ENCODE measurements around the gene GDPGP1. TPM values are rescaled to one million over a fixed set of nuclear protein-coding genes. Genes with fewer than 3 reads are reported as not detected.
A peak's percentile ranks its signal among the peaks of the same experiment; 100 is the strongest.

Gene GDPGP1
- total and polyA plus RNA-seq, 9 of the 15 experiments (the other 6 are each of a cell fraction or from before 2014, with no cell fraction given), result 0.78 to 6.1 (median 2.8) TPM

DNA sequence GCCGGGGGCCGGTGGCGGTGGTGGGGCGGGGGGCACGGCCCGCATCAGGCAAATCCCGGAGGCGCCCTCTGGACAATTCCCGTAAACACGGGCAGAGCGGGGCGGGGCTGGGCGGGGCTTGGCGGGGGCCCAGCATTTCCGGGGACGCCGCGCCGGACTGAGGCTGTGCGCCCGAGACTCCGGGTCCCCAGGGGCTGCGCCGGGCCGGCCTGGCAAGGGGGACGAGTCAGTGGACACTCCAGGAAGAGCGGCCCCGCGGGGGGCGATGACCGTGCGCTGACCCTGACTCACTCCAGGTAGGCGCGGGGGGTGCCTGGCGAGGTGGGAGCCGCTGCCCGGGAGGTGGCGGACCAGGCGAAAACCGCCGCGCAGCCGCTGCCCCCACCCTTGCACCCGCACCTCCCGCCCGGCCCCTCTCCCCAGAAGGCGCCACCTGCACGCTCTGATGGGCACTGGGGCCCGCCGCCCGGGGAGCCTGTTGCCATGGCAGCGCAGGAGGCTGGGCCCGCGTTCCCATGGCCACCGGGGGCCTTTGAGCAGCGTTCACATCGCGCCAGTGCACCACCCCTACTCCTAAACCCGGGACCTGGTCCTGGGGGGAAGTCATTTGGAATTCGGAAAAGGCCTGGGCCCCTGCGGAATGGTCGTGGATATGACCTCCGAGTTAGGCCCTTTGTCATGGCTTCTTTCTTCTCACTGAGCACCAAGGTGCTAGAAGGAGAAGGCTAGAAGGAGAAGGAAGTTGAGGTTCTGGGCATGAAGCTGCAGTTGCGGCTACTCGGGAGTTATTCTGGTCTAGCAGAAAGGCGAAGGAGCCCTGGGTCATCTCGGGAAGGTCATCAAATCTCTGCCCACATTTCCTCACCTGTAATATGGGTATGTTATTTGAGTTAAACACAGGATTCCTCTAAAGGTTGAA lies 49.0 kb upstream of the GDPGP1 start:
- CTCF ChIA-PET (ENCODE audit: low intra/inter-chr PET ratio), result no interaction called here
- TF ChIP-seq KLF10 (CRISPR knock-in tag; IDR thresholded peaks at IDR 0.05) (no peak), YY1 (IDR thresholded peaks at IDR 0.05; ENCODE audit: borderline replicate concordance in 1 of 3, control insufficient read depth in 1 of 3, extremely low read depth in 1 of 3, insufficient read depth in 3 of 3, insufficient read length in 1 of 3, insufficient replicate concordance in 2 of 3, low read depth in 1 of 3, low read length in 2 of 3) (peak in 1 of 3 experiments; percentile 13), HNRNPL (IDR thresholded peaks at IDR 0.05; ENCODE audit: low read depth, low read length) (0 out of 2 replicates have a peak, but pooled peaks have one; percentile 56), KDM1A (IDR thresholded peaks at IDR 0.05) (peak in 1 of 2 experiments; percentile 58; a peak in 2 of 4 replicates), PHF8 (IDR thresholded peaks at IDR 0.05; ENCODE audit: borderline replicate concordance, low read length) (peak; percentile 60; the same call in 1 of the 2 replicates), ZBTB7A (IDR thresholded peaks at IDR 0.05; ENCODE audit: borderline replicate concordance, control insufficient read depth, low read depth, low read length) (peak; percentile 70), SMAD4 (CRISPR knock-in tag; conservative IDR thresholded peaks at IDR 0.05) (peak; percentile 12; the same call in 1 of the 2 replicates), NEUROD1 (IDR thresholded peaks at IDR 0.05; ENCODE audit: borderline replicate concordance, low read depth, low read length, partially characterized antibody) (peak; percentile 82), RFX1 (IDR thresholded peaks at IDR 0.05) (peak; percentile 97), HNRNPK (IDR thresholded peaks at IDR 0.05; ENCODE audit: low read depth, low read length, poor library complexity, severe bottlenecking) (no peak), TAF1 (IDR thresholded peaks at IDR 0.05; ENCODE audit: control insufficient read depth, extremely low read depth, insufficient read depth, low read length, severe bottlenecking) (peak; percentile 26), BMI1 (IDR thresholded peaks at IDR 0.05; ENCODE audit: low read length) (peak; percentile 87), EGR1 (conservative IDR thresholded peaks at IDR 0.05) (no peak), ZNF263 (CRISPR knock-in tag; IDR thresholded peaks at IDR 0.05; ENCODE audit: borderline replicate concordance) (peak; percentile 63; the same call in 1 of the 2 replicates), POLR2B (IDR thresholded peaks at IDR 0.05; ENCODE audit: low read depth, partially characterized antibody) (peak; percentile 23), SMAD1 (IDR thresholded peaks at IDR 0.05; ENCODE audit: low read depth, low read length, partially characterized antibody) (peak; percentile 3)
- TF ChIP-seq, protein P1, sequence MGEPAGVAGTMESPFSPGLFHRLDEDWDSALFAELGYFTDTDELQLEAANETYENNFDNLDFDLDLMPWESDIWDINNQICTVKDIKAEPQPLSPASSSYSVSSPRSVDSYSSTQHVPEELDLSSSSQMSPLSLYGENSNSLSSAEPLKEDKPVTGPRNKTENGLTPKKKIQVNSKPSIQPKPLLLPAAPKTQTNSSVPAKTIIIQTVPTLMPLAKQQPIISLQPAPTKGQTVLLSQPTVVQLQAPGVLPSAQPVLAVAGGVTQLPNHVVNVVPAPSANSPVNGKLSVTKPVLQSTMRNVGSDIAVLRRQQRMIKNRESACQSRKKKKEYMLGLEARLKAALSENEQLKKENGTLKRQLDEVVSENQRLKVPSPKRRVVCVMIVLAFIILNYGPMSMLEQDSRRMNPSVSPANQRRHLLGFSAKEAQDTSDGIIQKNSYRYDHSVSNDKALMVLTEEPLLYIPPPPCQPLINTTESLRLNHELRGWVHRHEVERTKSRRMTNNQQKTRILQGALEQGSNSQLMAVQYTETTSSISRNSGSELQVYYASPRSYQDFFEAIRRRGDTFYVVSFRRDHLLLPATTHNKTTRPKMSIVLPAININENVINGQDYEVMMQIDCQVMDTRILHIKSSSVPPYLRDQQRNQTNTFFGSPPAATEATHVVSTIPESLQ (CRISPR knock-in tag; IDR thresholded peaks at IDR 0.05), result 0 out of 2 replicates have a peak, but pooled peaks have one; percentile 53

More for the DNA sequence above, 49.0 kb upstream of the GDPGP1 start:
- DNase-seq (ENCODE audit: extremely low read depth in 1 of 4, low spot score in 3 of 4), result peak; percentile 84 to 90 (median 88)
- Histone ChIP-seq H4K20me1 (replicated peaks; ENCODE audit: control insufficient read depth, insufficient read depth, low read length) (no peaks in the 10 kb centered on the region), H3K27me3 (ENCODE audit: control insufficient read depth in 2 of 2, insufficient read depth in 2 of 2, low read length in 2 of 2) (no peaks in the 10 kb centered on the region), H2AFZ (ENCODE audit: low read depth, low read length) (peak overlapping the region; percentile 87), H3K9me3 (replicated peaks; ENCODE audit: control insufficient read depth, insufficient read depth, low read depth, low read length) (no peaks in the 10 kb centered on the region), H3K27ac (ENCODE audit: extremely low read depth, low read depth, low read length) (peak overlapping the region; percentile 97), H3K79me2 (ENCODE audit: control insufficient read depth, insufficient read depth, low read length) (peaks cover 51% of the 10 kb centered on the region), H3K36me3 (ENCODE audit: control insufficient read depth, insufficient read depth, low read length) (peaks cover 3% of the 10 kb centered on the region; the same call in 2 of the 3 replicates), H3K9me1 (ENCODE audit: control insufficient read depth, insufficient read depth, low read length) (no peaks in the 10 kb centered on the region), H3K4me3 (peak overlapping the region; percentile 77), H3K4me2 (ENCODE audit: insufficient read depth, low read length) (peak overlapping the region; percentile 96), H3K9ac (ENCODE audit: insufficient read depth in 1 of 2, low read depth in 2 of 2, low read length in 2 of 2) (peak overlapping the region; percentile 82 to 93), H3K4me1 (replicated peaks in 1 of 2; ENCODE audit: control insufficient read depth in 2 of 2, insufficient read depth in 2 of 2, low read length in 2 of 2) (peaks cover 43 to 44% of the 10 kb centered on the region in 2 experiments)
- no peak for FAIRE-seq
- intact Hi-C loops (cut with micrococcal nuclease) (loop anchor here (2.0 kb wide), 1 partner anchor 16 kb away; the partner anchor contains the start of gene SEMA4B), in situ Hi-C loops (cut with MboI) (no loop called here)
- WGBS (ENCODE audit: insufficient coverage, low coverage, missing lambda C conversion rate), result under 1% methylated on average over 43 of the region's 67 CpGs
- POLR2A ChIA-PET, result interaction anchor here (0.5 to 1.5 kb wide), 10 partner anchors 8 to 858 kb away, joined by 3 to 6 read pairs (median 4); partner anchors contain the start of gene SEMA4B
- TSS peak; percentile 45 for BruUV-seq (replicated peaks)
- peak; percentile 83 for ATAC-seq

Data from K562 (cell line).